GM19035 (cell line): ENCODE results near the gene GCA.
A peak's percentile ranks its signal among the peaks of the same experiment; 100 is the strongest.

Experiments used
- ATAC-seq: cut with Tn5 transposase; IDR thresholded peaks from one replicate; pipeline ENCODE4 v1.9.1; 2021; ENCODE audit not compliant: unreplicated experiment

Gene GCA

GRCh38 chr2:162343824-162344616 is at the start of gene GCA:
GCA (plus strand) TSS chr2:162344132; CDS start chr2:162344249, 117 bp downstream.
- ATAC-seq: peak; percentile 99

GRCh38 chr2:162295009-162295408 is 48.9 kb upstream of the GCA start:
- no peak for ATAC-seq

- ATAC-seq: peak; percentile 60
Measured at GRCh38 chr2:162297925-162298552, 45.9 kb upstream of the GCA start.

- no peak for ATAC-seq
Measured at GRCh38 chr2:162298669-162299335, 45.1 kb upstream of the GCA start.

GRCh38 chr2:162300266-162300665 is 43.7 kb upstream of the GCA start:
- ATAC-seq: no peak

- peak; percentile 70 for ATAC-seq
Measured at GRCh38 chr2:162301151-162301804, 42.7 kb upstream of the GCA start.

GRCh38 chr2:162301877-162302276 is 42.1 kb upstream of the GCA start:
- no peak for ATAC-seq

GRCh38 chr2:162305901-162306300 is 38.0 kb upstream of the GCA start:
- ATAC-seq: no peak

- ATAC-seq: peak; percentile 38
Measured at GRCh38 chr2:162308747-162309503, 35.0 kb upstream of the GCA start.

GRCh38 chr2:162312853-162313252 is 31.1 kb upstream of the GCA start:
- no peak for ATAC-seq

- no peak for ATAC-seq
Measured at GRCh38 chr2:162315938-162316337, 28.0 kb upstream of the GCA start.

- no peak for ATAC-seq
Measured at GRCh38 chr2:162316590-162316989, 27.3 kb upstream of the GCA start.

- ATAC-seq: no peak
Measured at GRCh38 chr2:162317058-162317742, 26.7 kb upstream of the GCA start.

GRCh38 chr2:162317861-162318327 is 26.0 kb upstream of the GCA start:
- peak; percentile 9 for ATAC-seq

- peak; percentile 84 for ATAC-seq
Measured at GRCh38 chr2:162318328-162319180, 25.4 kb upstream of the GCA start, which contains the start of gene IFIH1. IFIH1 (minus strand) TSS chr2:162318684; CDS start chr2:162318307, 377 bp downstream.

- ATAC-seq: no peak
Measured at GRCh38 chr2:162320864-162321517, 22.9 kb upstream of the GCA start.

- no peak for ATAC-seq
Measured at GRCh38 chr2:162324953-162325352, 19.0 kb upstream of the GCA start.

GRCh38 chr2:162327134-162327769 is 16.7 kb upstream of the GCA start:
- no peak for ATAC-seq
